K562 (cell line): ENCODE measurements around the gene TJP3. TPM values are rescaled to one million over a fixed set of nuclear protein-coding genes. Genes with fewer than 3 reads are reported as not detected.

ENCODE experiments used
- BCOR ChIP-seq: fragments of 450-650 bp; IDR thresholded peaks from 2 replicates; pipeline ENCODE4 v1.6.1; 2016
- ELF4 ChIP-seq: fragments of 450-650 bp; formaldehyde crosslinking; IDR thresholded peaks from 2 replicates; pipeline ENCODE4 v1.4.0; 2022; ENCODE audit warnings: missing genetic modification characterization
- ETS2 ChIP-seq: IDR thresholded peaks from 2 replicates; pipeline ENCODE4 v1.6.1; 2016; ENCODE audit warnings: borderline replicate concordance, missing genetic modification characterization, mild to moderate bottlenecking, moderate library complexity, missing compliant biosample characterization; ENCODE audit not compliant: poor library complexity, severe bottlenecking
- EZH2 ChIP-seq: IDR thresholded peaks from 2 replicates; pipeline ENCODE4 v1.6.1; 2012; ENCODE audit warnings: low read depth, mild to moderate bottlenecking, inconsistent platforms, low read length, borderline replicate concordance
- HMG20A ChIP-seq: fragments of 450-650 bp; formaldehyde crosslinking; conservative IDR thresholded peaks from 2 replicates; pipeline ENCODE4 v1.4.0; 2020; ENCODE audit warnings: mild to moderate bottlenecking, mixed read lengths
- HNRNPL ChIP-seq: fragments of 200-400 bp; formaldehyde crosslinking; IDR thresholded peaks from 2 replicates; pipeline ENCODE4 v1.6.1; 2017; ENCODE audit warnings: low read depth, mild to moderate bottlenecking, low read length
- KDM5B ChIP-seq: fragments of 200-600 bp; sonication (generic); IDR thresholded peaks from 2 replicates; pipeline ENCODE4 v1.6.1; 2012; ENCODE audit warnings: low read depth, mild to moderate bottlenecking, moderate library complexity, low read length, control low read depth, inconsistent platforms; ENCODE audit not compliant: insufficient replicate concordance
- MLLT1 ChIP-seq, 2 experiments: fragments of 450-650 bp; IDR thresholded peaks; 2 replicates each; pipeline ENCODE4 v1.6.1; 2016
- PCBP2 ChIP-seq: fragments of 200-400 bp; formaldehyde crosslinking; IDR thresholded peaks from 2 replicates; pipeline ENCODE4 v1.6.1; 2018; ENCODE audit warnings: low read length, low read depth, mild to moderate bottlenecking, moderate library complexity; ENCODE audit not compliant: poor library complexity, severe bottlenecking
- POLR2B ChIP-seq: fragments of 450-650 bp; IDR thresholded peaks from 2 replicates; pipeline ENCODE4 v1.6.1; 2018; ENCODE audit warnings: low read depth; ENCODE audit not compliant: partially characterized antibody
- SMAD4 ChIP-seq: fragments of 250-450 bp; sonication (Bioruptor Pico); conservative IDR thresholded peaks from 2 replicates; pipeline ENCODE4 v1.8.0; 2021; ENCODE audit warnings: inconsistent platforms, mild to moderate bottlenecking, moderate library complexity
- TAL1 ChIP-seq: fragments of 450-650 bp; IDR thresholded peaks from 2 replicates; pipeline ENCODE4 v1.6.1; 2016; ENCODE audit warnings: mild to moderate bottlenecking
- ZBTB2 ChIP-seq: fragments of 450-650 bp; IDR thresholded peaks from 2 replicates; pipeline ENCODE4 v1.6.1; 2016; ENCODE audit warnings: antibody characterized with exemption
- ZC3H8 ChIP-seq: fragments of 450-650 bp; IDR thresholded peaks from 2 replicates; pipeline ENCODE4 v1.6.1; 2017
- ZNF695 ChIP-seq: fragments of 450-650 bp; formaldehyde crosslinking; IDR thresholded peaks from 2 replicates; pipeline ENCODE4 v1.4.0; 2020; ENCODE audit warnings: mild to moderate bottlenecking, moderate library complexity
- ZNF75A ChIP-seq: fragments of 450-650 bp; formaldehyde crosslinking; IDR thresholded peaks from 2 replicates; pipeline ENCODE4 v1.4.0; 2020; ENCODE audit warnings: mild to moderate bottlenecking
- ZNF780A ChIP-seq: fragments of 250-450 bp; sonication (Bioruptor Pico); IDR thresholded peaks from 2 replicates; pipeline ENCODE4 v1.5.0; 2021; ENCODE audit warnings: mild to moderate bottlenecking
- polyA plus RNA-seq, 8 experiments: library from polyadenylated mRNA; depleted of rRNA in 4 of 8; stranded (reverse) in 5 of 8; unstranded in 3 of 8; fragments of >200 nt; fragmentation: Nextera tagmentation in 2 of 8; fragmentation: Illumina TruSeq in 1 of 8; extraction: Ambion mirVana in 2 of 8; extraction: Trizol in 1 of 8; gene quantifications; 2 replicates each; pipeline versions ENCODE4 v1.2.1 to v1.2.3, GENCODE V29; 2011 to 2014; ENCODE audit warnings: inconsistent platforms in 1 of 8, missing spikeins in 1 of 8
- total RNA-seq, 7 experiments: library from RNA; depleted of rRNA in 6 of 7; stranded (reverse); fragments of >200 nt in 6 of 7; fragmentation: Illumina TruSeq in 2 of 7; extraction: Trizol in 2 of 7; gene quantifications; 2 replicates each; pipeline versions ENCODE4 v1.2.1 to v1.2.3, GENCODE V29; 2011 to 2021; ENCODE audit warnings: low replicate concordance in 1 of 7
- TF ChIP-seq, protein P1 (sequence below): fragments of 250-450 bp; sonication (Bioruptor Pico); IDR thresholded peaks from 2 replicates; pipeline ENCODE4 v1.4.0; 2020; ENCODE audit warnings: mild to moderate bottlenecking
- TF ChIP-seq, protein P2 (sequence below): fragments of 250-450 bp; sonication (Bioruptor Pico); IDR thresholded peaks from 2 replicates; pipeline ENCODE4 v1.8.0; 2021; ENCODE audit warnings: borderline replicate concordance, mild to moderate bottlenecking, moderate library complexity; ENCODE audit not compliant: poor library complexity, severe bottlenecking
- TF ChIP-seq, protein P3 (sequence below): IDR thresholded peaks from 2 replicates; pipeline ENCODE4 v1.6.1; 2011; ENCODE audit warnings: borderline replicate concordance, low read depth, mild to moderate bottlenecking, moderate library complexity, low read length; ENCODE audit not compliant: insufficient read depth, poor library complexity, severe bottlenecking
- TF ChIP-seq, protein P4 (sequence below): fragments of 450-650 bp; IDR thresholded peaks from 2 replicates; pipeline ENCODE4 v1.6.1; 2016; ENCODE audit warnings: low read depth, mild to moderate bottlenecking, moderate library complexity

The TJP3 gene
- total and polyA plus RNA-seq, 9 of the 15 experiments (the other 6 are each of a cell fraction or from before 2014, with no cell fraction given), result 0.11 to 2.4 (median 0.57) TPM; not detected in 1

GRCh38 chr19:3776479-3777040 lies 68.4 kb downstream of the TJP3 start (continued):
- TF ChIP-seq, protein P1, sequence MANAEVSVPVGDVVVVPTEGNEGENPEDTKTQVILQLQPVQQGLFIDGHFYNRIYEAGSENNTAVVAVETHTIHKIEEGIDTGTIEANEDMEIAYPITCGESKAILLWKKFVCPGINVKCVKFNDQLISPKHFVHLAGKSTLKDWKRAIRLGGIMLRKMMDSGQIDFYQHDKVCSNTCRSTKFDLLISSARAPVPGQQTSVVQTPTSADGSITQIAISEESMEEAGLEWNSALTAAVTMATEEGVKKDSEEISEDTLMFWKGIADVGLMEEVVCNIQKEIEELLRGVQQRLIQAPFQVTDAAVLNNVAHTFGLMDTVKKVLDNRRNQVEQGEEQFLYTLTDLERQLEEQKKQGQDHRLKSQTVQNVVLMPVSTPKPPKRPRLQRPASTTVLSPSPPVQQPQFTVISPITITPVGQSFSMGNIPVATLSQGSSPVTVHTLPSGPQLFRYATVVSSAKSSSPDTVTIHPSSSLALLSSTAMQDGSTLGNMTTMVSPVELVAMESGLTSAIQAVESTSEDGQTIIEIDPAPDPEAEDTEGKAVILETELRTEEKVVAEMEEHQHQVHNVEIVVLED, result no peak
- TF ChIP-seq PCBP2 (no peak), ETS2 (no peak), ZC3H8 (no peak), EZH2 (no peak), POLR2B (peak; percentile 43), MLLT1 (IDR thresholded peaks at IDR 0.05) (peak in 1 of 2 experiments; percentile 58; a peak in 1 of 4 replicates), ZBTB2 (no peak), BCOR (no peak), HMG20A (CRISPR knock-in tag) (no peak), ZNF780A (no peak), ELF4 (CRISPR knock-in tag) (0 out of 2 replicates have a peak, but pooled peaks have one; percentile 44), HNRNPL (no peak), ZNF695 (no peak), KDM5B (no peak), TAL1 (no peak), ZNF75A (no peak), SMAD4 (CRISPR knock-in tag) (no peak)
- TF ChIP-seq, protein P2, sequence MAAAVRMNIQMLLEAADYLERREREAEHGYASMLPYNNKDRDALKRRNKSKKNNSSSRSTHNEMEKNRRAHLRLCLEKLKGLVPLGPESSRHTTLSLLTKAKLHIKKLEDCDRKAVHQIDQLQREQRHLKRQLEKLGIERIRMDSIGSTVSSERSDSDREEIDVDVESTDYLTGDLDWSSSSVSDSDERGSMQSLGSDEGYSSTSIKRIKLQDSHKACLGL (CRISPR knock-in tag), result no peak
- TF ChIP-seq, protein P3, sequence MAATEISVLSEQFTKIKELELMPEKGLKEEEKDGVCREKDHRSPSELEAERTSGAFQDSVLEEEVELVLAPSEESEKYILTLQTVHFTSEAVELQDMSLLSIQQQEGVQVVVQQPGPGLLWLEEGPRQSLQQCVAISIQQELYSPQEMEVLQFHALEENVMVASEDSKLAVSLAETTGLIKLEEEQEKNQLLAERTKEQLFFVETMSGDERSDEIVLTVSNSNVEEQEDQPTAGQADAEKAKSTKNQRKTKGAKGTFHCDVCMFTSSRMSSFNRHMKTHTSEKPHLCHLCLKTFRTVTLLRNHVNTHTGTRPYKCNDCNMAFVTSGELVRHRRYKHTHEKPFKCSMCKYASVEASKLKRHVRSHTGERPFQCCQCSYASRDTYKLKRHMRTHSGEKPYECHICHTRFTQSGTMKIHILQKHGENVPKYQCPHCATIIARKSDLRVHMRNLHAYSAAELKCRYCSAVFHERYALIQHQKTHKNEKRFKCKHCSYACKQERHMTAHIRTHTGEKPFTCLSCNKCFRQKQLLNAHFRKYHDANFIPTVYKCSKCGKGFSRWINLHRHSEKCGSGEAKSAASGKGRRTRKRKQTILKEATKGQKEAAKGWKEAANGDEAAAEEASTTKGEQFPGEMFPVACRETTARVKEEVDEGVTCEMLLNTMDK, result no peak
- TF ChIP-seq, protein P4, sequence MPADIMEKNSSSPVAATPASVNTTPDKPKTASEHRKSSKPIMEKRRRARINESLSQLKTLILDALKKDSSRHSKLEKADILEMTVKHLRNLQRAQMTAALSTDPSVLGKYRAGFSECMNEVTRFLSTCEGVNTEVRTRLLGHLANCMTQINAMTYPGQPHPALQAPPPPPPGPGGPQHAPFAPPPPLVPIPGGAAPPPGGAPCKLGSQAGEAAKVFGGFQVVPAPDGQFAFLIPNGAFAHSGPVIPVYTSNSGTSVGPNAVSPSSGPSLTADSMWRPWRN, result no peak
